Liver (tissue), 3 donors: Measurements from ENCODE around the gene TTC36.
"Not testable (repeated sequence)": the region's sequence is repeated elsewhere in the genome, so short reads cannot be mapped to it uniquely, and the experiment has no call there.

Source experiments
- ATF3 ChIP-seq: IDR thresholded peaks from 2 replicates; pipeline ENCODE4 v1.6.1; 2016; ENCODE audit warnings: antibody characterized with exemption
- CTCF ChIP-seq: fragments of 150-350 bp; IDR thresholded peaks from 2 replicates; pipeline ENCODE4 v1.5.1; 2017; ENCODE audit warnings: improper control_type of control experiment, low read depth, low read length; ENCODE audit not compliant: missing input control
- EGR1 ChIP-seq, 2 donors: IDR thresholded peaks; 2 replicates each; pipeline ENCODE4 v1.6.1; 2016 to 2018; ENCODE audit warnings: antibody characterized with exemption in 2 of 2, low read depth in 2 of 2
- GABPA ChIP-seq, 2 donors: IDR thresholded peaks in 1 of 2; conservative IDR thresholded peaks in 1 of 2; 2 replicates each; pipeline ENCODE4 v1.6.1; 2016; ENCODE audit warnings: antibody characterized with exemption in 2 of 2, mild to moderate bottlenecking in 1 of 2, moderate library complexity in 1 of 2
- JUND ChIP-seq, 2 donors: IDR thresholded peaks; 2 replicates each; pipeline ENCODE4 v1.6.1; 2016; ENCODE audit warnings: antibody characterized with exemption in 2 of 2
- MAX ChIP-seq: IDR thresholded peaks from 2 replicates; pipeline ENCODE4 v1.6.1; 2016; ENCODE audit warnings: antibody characterized with exemption
- NR2F2 ChIP-seq: IDR thresholded peaks from 2 replicates; pipeline ENCODE4 v1.6.1; 2016; ENCODE audit warnings: antibody characterized with exemption
- RAD21 ChIP-seq, 2 donors: IDR thresholded peaks; 2 replicates each; pipeline ENCODE4 v1.6.1; 2016; ENCODE audit warnings: antibody characterized with exemption in 2 of 2, mild to moderate bottlenecking in 2 of 2
- REST ChIP-seq: IDR thresholded peaks from 2 replicates; pipeline ENCODE4 v1.6.1; 2016; ENCODE audit warnings: antibody characterized with exemption, mild to moderate bottlenecking
- SP1 ChIP-seq: IDR thresholded peaks from 2 replicates; pipeline ENCODE4 v1.6.1; 2018; ENCODE audit warnings: antibody characterized with exemption, mild to moderate bottlenecking
- TAF1 ChIP-seq: conservative IDR thresholded peaks from 2 replicates; pipeline ENCODE4 v1.6.1; 2016; ENCODE audit warnings: antibody characterized with exemption, mild to moderate bottlenecking
- YY1 ChIP-seq: IDR thresholded peaks from 2 replicates; pipeline ENCODE4 v1.6.1; 2016; ENCODE audit warnings: antibody characterized with exemption, mild to moderate bottlenecking
- ZBTB33 ChIP-seq: IDR thresholded peaks from 2 replicates; pipeline ENCODE4 v1.6.1; 2016; ENCODE audit warnings: antibody characterized with exemption
- donor health status: healthy.
- donor health status: healthy.

- not testable (repeated sequence) for TF ChIP-seq ATF3; TAF1; CTCF; REST; YY1; GABPA (IDR thresholded peaks at IDR 0.05 in 1 of 2, conservative IDR thresholded peaks at IDR 0.05 in 1 of 2); EGR1 (IDR thresholded peaks at IDR 0.05; ENCODE audit: low read depth in 2 of 2); ZBTB33; SP1; RAD21 (IDR thresholded peaks at IDR 0.05); JUND (IDR thresholded peaks at IDR 0.05); NR2F2; MAX
These were observed 46.0 kb upstream of the TTC36 start for GRCh38 chr11:118481238-118481637.
